ENCODE results near the gene TFR2.

GRCh38 chr7:100641860-100642533 lies 645 bp upstream of the TFR2 start:
- TF ChIP-seq CTCF (IDR thresholded peaks at IDR 0.05; ENCODE audit: low read length), result no peak; the same call in 1 of the 2 replicates
- TF ChIP-seq EZH2 (IDR thresholded peaks at IDR 0.05; ENCODE audit: borderline replicate concordance, low read length), result no peak

Measured in OCI-LY1 (cell line).